ENCODE data around the gene SDF2L1. TPM values are rescaled to one million over a fixed set of nuclear protein-coding genes. Genes with fewer than 3 reads are reported as not detected.
A peak's percentile ranks its signal among the peaks of the same experiment; 100 is the strongest.

Gene SDF2L1
- total and polyA plus RNA-seq, 9 of the 15 experiments (the other 6 are each of a cell fraction or from before 2014, with no cell fraction given): 15.1 to 989 (median 124) TPM

DNA sequence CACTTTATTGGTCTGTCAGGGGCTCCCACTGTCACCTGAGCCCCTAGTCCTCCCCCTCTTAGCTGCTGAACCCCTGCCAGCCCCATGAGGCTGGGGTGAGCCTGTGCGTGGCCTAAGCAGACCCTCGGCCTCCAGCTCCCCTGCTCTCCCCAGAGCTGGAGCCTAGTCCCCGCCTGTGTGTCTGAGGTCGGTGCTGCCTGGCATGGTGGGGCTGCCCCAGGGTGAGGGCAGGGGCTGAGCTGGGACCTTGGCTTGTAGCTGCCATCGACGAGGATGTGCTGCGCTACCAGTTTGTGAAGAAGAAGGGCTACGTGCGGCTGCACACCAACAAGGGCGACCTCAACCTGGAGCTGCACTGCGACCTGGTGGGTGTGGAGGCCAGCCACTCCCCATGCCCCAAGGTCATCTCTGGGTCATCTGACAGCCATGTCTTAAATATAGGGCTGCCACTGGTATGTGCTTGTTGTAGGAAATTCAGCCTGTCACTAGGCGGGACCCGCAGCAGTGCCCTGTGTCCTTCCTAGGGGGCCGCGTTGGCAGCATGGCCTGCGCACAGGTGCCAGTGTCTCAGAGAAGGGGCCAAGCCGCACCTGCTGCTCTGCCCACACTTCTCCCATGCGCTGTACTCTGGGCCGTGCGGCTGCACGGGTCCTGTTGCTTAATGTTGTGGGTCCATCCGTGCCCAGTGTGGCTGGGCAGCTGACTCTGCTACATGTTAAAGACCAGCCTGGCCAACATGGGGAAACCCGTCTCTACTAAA is 44.7 kb downstream of the SDF2L1 start (continued):
- TF ChIP-seq, protein P1, sequence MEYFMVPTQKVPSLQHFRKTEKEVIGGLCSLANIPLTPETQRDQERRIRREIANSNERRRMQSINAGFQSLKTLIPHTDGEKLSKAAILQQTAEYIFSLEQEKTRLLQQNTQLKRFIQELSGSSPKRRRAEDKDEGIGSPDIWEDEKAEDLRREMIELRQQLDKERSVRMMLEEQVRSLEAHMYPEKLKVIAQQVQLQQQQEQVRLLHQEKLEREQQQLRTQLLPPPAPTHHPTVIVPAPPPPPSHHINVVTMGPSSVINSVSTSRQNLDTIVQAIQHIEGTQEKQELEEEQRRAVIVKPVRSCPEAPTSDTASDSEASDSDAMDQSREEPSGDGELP (CRISPR knock-in tag; IDR thresholded peaks at IDR 0.05; ENCODE audit: borderline replicate concordance): no peak
- TF ChIP-seq KLF6 (CRISPR knock-in tag; IDR thresholded peaks at IDR 0.05; ENCODE audit: borderline replicate concordance): no peak
- TF ChIP-seq, protein P2, sequence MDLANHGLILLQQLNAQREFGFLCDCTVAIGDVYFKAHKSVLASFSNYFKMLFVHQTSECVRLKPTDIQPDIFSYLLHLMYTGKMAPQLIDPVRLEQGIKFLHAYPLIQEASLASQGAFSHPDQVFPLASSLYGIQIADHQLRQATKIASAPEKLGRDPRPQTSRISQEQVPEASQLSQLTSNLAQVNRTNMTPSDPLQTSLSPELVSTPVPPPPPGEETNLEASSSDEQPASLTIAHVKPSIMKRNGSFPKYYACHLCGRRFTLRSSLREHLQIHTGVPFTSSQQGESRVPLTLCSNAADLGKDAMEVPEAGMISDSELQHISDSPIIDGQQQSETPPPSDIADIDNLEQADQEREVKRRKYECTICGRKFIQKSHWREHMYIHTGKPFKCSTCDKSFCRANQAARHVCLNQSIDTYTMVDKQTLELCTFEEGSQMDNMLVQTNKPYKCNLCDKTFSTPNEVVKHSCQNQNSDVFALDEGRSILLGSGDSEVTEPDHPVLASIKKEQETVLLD (IDR thresholded peaks at IDR 0.05): no peak
- TF ChIP-seq STAT5B (CRISPR knock-in tag; IDR thresholded peaks at IDR 0.05): no peak
- no peak for TF ChIP-seq HNRNPUL1 (IDR thresholded peaks at IDR 0.05; ENCODE audit: low read length)
- TF ChIP-seq TEAD4 (IDR thresholded peaks at IDR 0.05; ENCODE audit: low read length): peak; percentile 20; the same call in 1 of the 2 replicates
- TF ChIP-seq TEAD4 (CRISPR knock-in tag; IDR thresholded peaks at IDR 0.05; ENCODE audit: borderline replicate concordance): peak; percentile 55; the same call in 1 of the 2 replicates
- 0 out of 2 replicates have a peak, but pooled peaks have one; percentile 39 for TF ChIP-seq E2F3 (CRISPR knock-in tag; IDR thresholded peaks at IDR 0.05)
- no peak for TF ChIP-seq BRD9 (IDR thresholded peaks at IDR 0.05; ENCODE audit: low read depth, partially characterized antibody)
- no peak for TF ChIP-seq SMARCC2 (IDR thresholded peaks at IDR 0.05; ENCODE audit: low read depth)
- TF ChIP-seq RBFOX2 (IDR thresholded peaks at IDR 0.05; ENCODE audit: low read depth, low read length): peak; percentile 68
- peak; percentile 40 for TF ChIP-seq HMGN3 (IDR thresholded peaks at IDR 0.05; ENCODE audit: borderline replicate concordance, extremely low read depth, insufficient read length, low read depth, low read length)
- peak; percentile 55 for TF ChIP-seq SETDB1 (IDR thresholded peaks at IDR 0.05; ENCODE audit: low read length)
- TF ChIP-seq, protein P3, sequence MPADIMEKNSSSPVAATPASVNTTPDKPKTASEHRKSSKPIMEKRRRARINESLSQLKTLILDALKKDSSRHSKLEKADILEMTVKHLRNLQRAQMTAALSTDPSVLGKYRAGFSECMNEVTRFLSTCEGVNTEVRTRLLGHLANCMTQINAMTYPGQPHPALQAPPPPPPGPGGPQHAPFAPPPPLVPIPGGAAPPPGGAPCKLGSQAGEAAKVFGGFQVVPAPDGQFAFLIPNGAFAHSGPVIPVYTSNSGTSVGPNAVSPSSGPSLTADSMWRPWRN (IDR thresholded peaks at IDR 0.05; ENCODE audit: low read depth): no peak
- no peak for TF ChIP-seq ZNF830 (CRISPR knock-in tag; IDR thresholded peaks at IDR 0.05)
- TF ChIP-seq ZNF124 (CRISPR knock-in tag; IDR thresholded peaks at IDR 0.05): no peak
- TF ChIP-seq, protein P4, sequence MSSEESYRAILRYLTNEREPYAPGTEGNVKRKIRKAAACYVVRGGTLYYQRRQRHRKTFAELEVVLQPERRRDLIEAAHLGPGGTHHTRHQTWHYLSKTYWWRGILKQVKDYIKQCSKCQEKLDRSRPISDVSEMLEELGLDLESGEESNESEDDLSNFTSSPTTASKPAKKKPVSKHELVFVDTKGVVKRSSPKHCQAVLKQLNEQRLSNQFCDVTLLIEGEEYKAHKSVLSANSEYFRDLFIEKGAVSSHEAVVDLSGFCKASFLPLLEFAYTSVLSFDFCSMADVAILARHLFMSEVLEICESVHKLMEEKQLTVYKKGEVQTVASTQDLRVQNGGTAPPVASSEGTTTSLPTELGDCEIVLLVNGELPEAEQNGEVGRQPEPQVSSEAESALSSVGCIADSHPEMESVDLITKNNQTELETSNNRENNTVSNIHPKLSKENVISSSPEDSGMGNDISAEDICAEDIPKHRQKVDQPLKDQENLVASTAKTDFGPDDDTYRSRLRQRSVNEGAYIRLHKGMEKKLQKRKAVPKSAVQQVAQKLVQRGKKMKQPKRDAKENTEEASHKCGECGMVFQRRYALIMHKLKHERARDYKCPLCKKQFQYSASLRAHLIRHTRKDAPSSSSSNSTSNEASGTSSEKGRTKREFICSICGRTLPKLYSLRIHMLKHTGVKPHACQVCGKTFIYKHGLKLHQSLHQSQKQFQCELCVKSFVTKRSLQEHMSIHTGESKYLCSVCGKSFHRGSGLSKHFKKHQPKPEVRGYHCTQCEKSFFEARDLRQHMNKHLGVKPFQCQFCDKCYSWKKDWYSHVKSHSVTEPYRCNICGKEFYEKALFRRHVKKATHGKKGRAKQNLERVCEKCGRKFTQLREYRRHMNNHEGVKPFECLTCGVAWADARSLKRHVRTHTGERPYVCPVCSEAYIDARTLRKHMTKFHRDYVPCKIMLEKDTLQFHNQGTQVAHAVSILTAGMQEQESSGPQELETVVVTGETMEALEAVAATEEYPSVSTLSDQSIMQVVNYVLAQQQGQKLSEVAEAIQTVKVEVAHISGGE (CRISPR knock-in tag; IDR thresholded peaks at IDR 0.05): no peak
- TF ChIP-seq KLF1 (tag; IDR thresholded peaks at IDR 0.05): peak; percentile 70
- no peak for TF ChIP-seq ZNF644 (tag; IDR thresholded peaks at IDR 0.05; ENCODE audit: low read depth)
- TF ChIP-seq TAF1 (IDR thresholded peaks at IDR 0.05; ENCODE audit: control insufficient read depth, extremely low read depth, insufficient read depth, low read length, severe bottlenecking): no peak
- 0 out of 2 replicates have a peak, but pooled peaks have one; percentile 40 for TF ChIP-seq ZNF408 (CRISPR knock-in tag; IDR thresholded peaks at IDR 0.05; ENCODE audit: low read depth)
